Right renal pelvis (tissue), 4 donors: ENCODE results near the gene ADRB2. TPM values are rescaled to one million over a fixed set of nuclear protein-coding genes. Genes with fewer than 3 reads are reported as not detected.
"Not testable (repeated sequence)": the region's sequence is repeated elsewhere in the genome, so short reads cannot be mapped to it uniquely, and the experiment has no call there.

Source experiments
- DNase-seq, 4 donors: peaks; one replicate each; pipeline ENCODE4 v3.0.0-alpha.2; 2013; ENCODE audit warnings: low read depth in 4 of 4, low spot score in 3 of 4, missing footprints in 1 of 4
- polyA plus RNA-seq, 4 donors: library from polyadenylated mRNA; unstranded; fragments of 120-200 nt; gene quantifications; one replicate each; pipeline ENCODE4 v1.2.1, GENCODE V29; 2013; ENCODE audit not compliant: insufficient read length in 4 of 4

The ADRB2 gene
- polyA plus RNA-seq, result under 1 TPM; 0.13 to 0.53 (median 0.43) TPM

GRCh38 chr5:148826053-148826738 lies at the start of gene ADRB2:
ADRB2 (plus strand) TSS chr5:148826611; CDS start chr5:148826832, 221 bp downstream.
- DNase-seq, result peak; percentile 68 to 79 (median 71)

GRCh38 chr5:148776780-148777179 lies 49.6 kb upstream of the ADRB2 start:
- no peak for DNase-seq

GRCh38 chr5:148778882-148779281 lies 47.5 kb upstream of the ADRB2 start:
- no peak for DNase-seq

- no peak for DNase-seq
Observed at GRCh38 chr5:148780711-148781110, 45.7 kb upstream of the ADRB2 start.

GRCh38 chr5:148781766-148782165 lies 44.6 kb upstream of the ADRB2 start:
- no peak for DNase-seq

- no peak for DNase-seq
Observed at GRCh38 chr5:148785223-148785622, 41.2 kb upstream of the ADRB2 start.

GRCh38 chr5:148786456-148786855 lies 40.0 kb upstream of the ADRB2 start:
- DNase-seq, result no peak

GRCh38 chr5:148788636-148789035 lies 37.8 kb upstream of the ADRB2 start:
- no peak for DNase-seq

GRCh38 chr5:148790545-148791333 lies 35.7 kb upstream of the ADRB2 start:
- DNase-seq, result no peak

- DNase-seq, result no peak
Observed at GRCh38 chr5:148791334-148791667, 35.1 kb upstream of the ADRB2 start.

GRCh38 chr5:148791696-148792095 lies 34.7 kb upstream of the ADRB2 start:
- no peak for DNase-seq

GRCh38 chr5:148792744-148793143 lies 33.7 kb upstream of the ADRB2 start:
- no peak for DNase-seq

GRCh38 chr5:148793261-148793660 lies 33.1 kb upstream of the ADRB2 start:
- DNase-seq, result no peak

- no peak for DNase-seq
Observed at GRCh38 chr5:148794275-148794674, 32.1 kb upstream of the ADRB2 start.

GRCh38 chr5:148794729-148795561 lies 31.5 kb upstream of the ADRB2 start:
- no peak for DNase-seq

- DNase-seq, result no peak
Observed at GRCh38 chr5:148796936-148797335, 29.5 kb upstream of the ADRB2 start.

GRCh38 chr5:148798786-148799185 lies 27.6 kb upstream of the ADRB2 start:
- DNase-seq, result no peak

GRCh38 chr5:148799737-148800527 lies 26.5 kb upstream of the ADRB2 start:
- DNase-seq, result no peak

GRCh38 chr5:148801682-148802276 lies 24.6 kb upstream of the ADRB2 start:
- no peak for DNase-seq

- not testable (repeated sequence) for DNase-seq
Observed at GRCh38 chr5:148803451-148803850, 23.0 kb upstream of the ADRB2 start.
